ENCODE data around the gene USH2A. TPM values are rescaled to one million over a fixed set of nuclear protein-coding genes. Genes with fewer than 3 reads are reported as not detected.
A peak's percentile ranks its signal among the peaks of the same experiment; 100 is the strongest.

USH2A gene
- total and polyA plus RNA-seq, 2 experiments from 2014 or later = under 0.01 to 0.01 TPM

DNA sequence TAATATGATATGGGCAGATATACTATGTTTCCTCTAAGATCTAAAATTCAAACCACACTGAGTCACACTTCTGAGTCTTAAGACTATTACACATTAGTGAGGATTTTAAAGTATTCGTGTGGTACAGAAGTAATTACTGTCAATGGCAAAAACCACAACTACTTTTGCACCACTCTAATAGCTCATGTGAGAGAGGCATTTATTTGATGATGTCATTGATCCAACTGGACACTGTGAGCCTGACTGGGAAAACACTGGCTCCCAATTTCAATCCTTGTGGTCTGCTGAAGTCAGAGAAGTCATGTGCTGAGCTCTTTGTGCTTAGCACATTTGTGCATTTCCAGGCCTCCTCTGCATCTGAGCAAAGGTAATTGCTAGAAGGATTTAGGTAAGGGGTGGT lies 377.8 kb downstream of the USH2A start:
- H3K4me3 ChIP-seq = no peak overlapping the region
- TF ChIP-seq EZH2phosphoT487 (IDR thresholded peaks at IDR 0.05; ENCODE audit: insufficient read depth, low read depth) (0 out of 2 replicates have a peak, but pooled peaks have one; percentile 70), EZH2 (IDR thresholded peaks at IDR 0.05; ENCODE audit: insufficient read depth, poor library complexity, severe bottlenecking) (no peak)
- no peak overlapping the region for H3K4me2 ChIP-seq (ENCODE audit: unreplicated experiment)
- DNase-seq = peak; percentile 91
- no peak overlapping the region for H2AFZ ChIP-seq
- H3K79me2 ChIP-seq (ENCODE audit: insufficient read depth) = no peaks in the 10 kb centered on the region
- no peaks in the 10 kb centered on the region for H4K20me1 ChIP-seq (ENCODE audit: insufficient read depth)
- 0 to 7% methylated on average over 1 of the region's 1 CpG for WGBS, 2 experiments (ENCODE audit: low coverage in 1 of 2, low lambda C conversion rate in 2 of 2, missing lambda C conversion rate in 2 of 2)
- H3K36me3 ChIP-seq (ENCODE audit: low read depth) = no peaks in the 10 kb centered on the region
- H3K9me2 ChIP-seq (ENCODE audit: insufficient read depth) = no peaks in the 10 kb centered on the region
- H3K27ac ChIP-seq = peak overlapping the region; percentile 60
- in situ Hi-C loops (cut with MboI) = no loop called here
- no peak overlapping the region for H3K9ac ChIP-seq
- peaks cover 5% of the 10 kb centered on the region; the same call in 1 of the 2 replicates for H3F3A ChIP-seq (ENCODE audit: insufficient read depth)
- H3K9me3 ChIP-seq (ENCODE audit: low read depth) = no peaks in the 10 kb centered on the region
- H3K4me1 ChIP-seq (ENCODE audit: insufficient read depth) = peaks cover 27% of the 10 kb centered on the region
- no peaks in the 10 kb centered on the region for H3K27me3 ChIP-seq (replicated peaks; ENCODE audit: insufficient read depth)

DNA sequence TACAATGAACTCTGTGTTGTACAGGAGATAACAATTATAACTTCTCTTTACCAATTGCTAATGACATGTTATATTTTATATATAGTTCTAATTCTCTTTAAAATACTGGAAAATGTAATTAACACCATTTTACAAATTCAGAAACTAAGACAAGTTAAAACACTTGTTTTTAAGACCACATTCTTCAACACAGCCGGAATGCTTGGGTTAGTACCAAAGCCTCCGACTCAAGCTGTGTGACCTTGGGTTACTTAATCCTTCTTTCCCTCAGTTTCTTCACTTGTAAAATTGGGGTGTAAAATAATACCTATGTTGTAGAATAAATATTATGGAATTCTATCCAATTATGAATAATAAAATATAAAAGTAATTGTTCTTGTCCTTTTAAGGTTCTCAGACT lies 378.7 kb downstream of the USH2A start:
- H3K79me2 ChIP-seq (ENCODE audit: insufficient read depth) = no peaks in the 10 kb centered on the region
- no peak for DNase-seq
- 58 to 69% methylated on average over 2 of the region's 2 CpGs for WGBS, 2 experiments (ENCODE audit: low coverage in 1 of 2, low lambda C conversion rate in 2 of 2, missing lambda C conversion rate in 2 of 2)
- H3K4me3 ChIP-seq = no peak overlapping the region
- no peak overlapping the region for H3K9ac ChIP-seq
- H3K27me3 ChIP-seq (replicated peaks; ENCODE audit: insufficient read depth) = no peaks in the 10 kb centered on the region
- H3F3A ChIP-seq (ENCODE audit: insufficient read depth) = peaks cover 5% of the 10 kb centered on the region; the same call in 1 of the 2 replicates
- no peak overlapping the region for H3K27ac ChIP-seq
- H3K4me2 ChIP-seq (ENCODE audit: unreplicated experiment) = no peak overlapping the region
- H3K9me3 ChIP-seq (ENCODE audit: low read depth) = no peaks in the 10 kb centered on the region
- in situ Hi-C loops (cut with MboI) = no loop called here
- H3K4me1 ChIP-seq (ENCODE audit: insufficient read depth) = peaks cover 27% of the 10 kb centered on the region
- no peaks in the 10 kb centered on the region for H3K36me3 ChIP-seq (ENCODE audit: low read depth)
- no peak for TF ChIP-seq EZH2 (IDR thresholded peaks at IDR 0.05; ENCODE audit: insufficient read depth, poor library complexity, severe bottlenecking)
- TF ChIP-seq EZH2phosphoT487 (IDR thresholded peaks at IDR 0.05; ENCODE audit: insufficient read depth, low read depth) = no peak
- no peaks in the 10 kb centered on the region for H4K20me1 ChIP-seq (ENCODE audit: insufficient read depth)
- no peak overlapping the region for H2AFZ ChIP-seq
- no peaks in the 10 kb centered on the region for H3K9me2 ChIP-seq (ENCODE audit: insufficient read depth)

DNA sequence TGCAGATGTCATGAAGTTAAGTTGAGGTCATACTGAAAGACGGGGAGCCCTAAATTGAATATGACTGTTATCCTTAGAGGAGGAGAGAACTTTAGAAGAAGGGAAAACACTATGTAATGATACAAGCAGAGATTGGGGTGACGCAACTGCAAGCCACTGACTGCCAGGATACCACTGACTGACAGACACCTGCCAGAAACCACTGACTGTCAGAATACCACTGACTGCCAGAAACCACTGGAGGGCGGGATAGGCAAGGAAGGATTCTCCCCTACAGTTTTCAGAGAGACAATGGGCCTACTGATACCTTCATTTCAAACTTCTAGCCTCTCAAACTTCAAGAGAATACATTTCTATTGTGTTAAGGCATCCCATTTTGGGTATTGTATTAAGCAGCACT lies 388.7 kb downstream of the USH2A start:
- H2AFZ ChIP-seq = no peak overlapping the region
- no peak overlapping the region for H3K9ac ChIP-seq
- H3K79me2 ChIP-seq (ENCODE audit: insufficient read depth) = no peaks in the 10 kb centered on the region
- peaks cover 13% of the 10 kb centered on the region; the same call in 1 of the 2 replicates for H3K27me3 ChIP-seq (replicated peaks; ENCODE audit: insufficient read depth)
- 12 to 22% methylated on average over 3 of the region's 3 CpGs for WGBS, 2 experiments (ENCODE audit: low coverage in 1 of 2, low lambda C conversion rate in 2 of 2, missing lambda C conversion rate in 2 of 2)
- no peaks in the 10 kb centered on the region for H3K9me3 ChIP-seq (ENCODE audit: low read depth)
- no peaks in the 10 kb centered on the region for H4K20me1 ChIP-seq (ENCODE audit: insufficient read depth)
- H3K27ac ChIP-seq = no peak overlapping the region
- no peaks in the 10 kb centered on the region for H3K4me1 ChIP-seq (ENCODE audit: insufficient read depth)
- in situ Hi-C loops (cut with MboI) = no loop called here
- H3K36me3 ChIP-seq (ENCODE audit: low read depth) = no peaks in the 10 kb centered on the region
- H3F3A ChIP-seq (ENCODE audit: insufficient read depth) = no peaks in the 10 kb centered on the region
- TF ChIP-seq EZH2 (IDR thresholded peaks at IDR 0.05; ENCODE audit: insufficient read depth, poor library complexity, severe bottlenecking) (no peak), EZH2phosphoT487 (IDR thresholded peaks at IDR 0.05; ENCODE audit: insufficient read depth, low read depth) (no peak)
- DNase-seq = no peak
- no peak overlapping the region for H3K4me2 ChIP-seq (ENCODE audit: unreplicated experiment)
- H3K4me3 ChIP-seq = no peak overlapping the region
- no peaks in the 10 kb centered on the region for H3K9me2 ChIP-seq (ENCODE audit: insufficient read depth)

DNA sequence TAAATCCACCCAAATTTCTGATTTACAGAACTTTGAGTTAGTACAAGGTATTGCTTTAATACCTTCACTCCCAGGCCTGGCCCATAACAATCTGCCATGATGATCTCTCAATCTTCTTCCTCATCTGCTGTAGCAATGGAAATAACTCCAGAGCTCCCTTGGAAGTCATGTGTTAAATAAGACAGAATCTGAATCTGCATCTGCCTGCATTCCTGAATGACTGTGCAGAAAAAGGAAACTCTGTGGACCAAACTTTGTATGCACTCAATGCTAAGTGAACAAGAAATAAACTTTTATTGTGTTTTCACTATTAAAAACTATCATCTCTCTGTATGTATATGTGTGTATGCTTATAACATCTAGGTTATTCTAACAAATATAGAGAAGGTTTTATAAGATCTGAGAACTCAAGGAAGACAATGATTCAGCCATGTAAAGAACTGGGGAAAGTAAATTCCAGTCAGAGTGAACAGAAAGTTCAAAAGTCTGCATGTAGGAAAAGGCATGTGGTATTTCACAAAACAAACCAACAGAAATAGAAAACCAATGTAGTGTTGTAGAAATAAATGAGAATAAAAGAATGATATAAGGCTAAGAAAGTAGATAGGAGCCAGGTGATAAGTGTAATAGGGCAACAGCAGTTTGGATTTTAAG lies 390.2 kb downstream of the USH2A start:
- Histone ChIP-seq H3K27ac (no peak overlapping the region), H3K9me3 (ENCODE audit: low read depth) (no peaks in the 10 kb centered on the region), H3K9ac (no peak overlapping the region), H2AFZ (no peak overlapping the region), H3K4me1 (ENCODE audit: insufficient read depth) (no peaks in the 10 kb centered on the region), H3K36me3 (ENCODE audit: low read depth) (no peaks in the 10 kb centered on the region), H3K4me3 (no peak overlapping the region), H3K27me3 (replicated peaks; ENCODE audit: insufficient read depth) (peaks cover 13% of the 10 kb centered on the region; the same call in 1 of the 2 replicates), H3K9me2 (ENCODE audit: insufficient read depth) (no peaks in the 10 kb centered on the region), H3F3A (ENCODE audit: insufficient read depth) (no peaks in the 10 kb centered on the region), H4K20me1 (ENCODE audit: insufficient read depth) (no peaks in the 10 kb centered on the region), H3K79me2 (ENCODE audit: insufficient read depth) (no peaks in the 10 kb centered on the region), H3K4me2 (ENCODE audit: unreplicated experiment) (no peak overlapping the region)
- TF ChIP-seq EZH2phosphoT487 (IDR thresholded peaks at IDR 0.05; ENCODE audit: insufficient read depth, low read depth) (no peak), EZH2 (IDR thresholded peaks at IDR 0.05; ENCODE audit: insufficient read depth, poor library complexity, severe bottlenecking) (no peak)
- in situ Hi-C loops (cut with MboI) = no loop called here
- DNase-seq = no peak

Data from GM23248 (cell line).